ENCODE measurements around the gene PHTF2. TPM values are rescaled to one million over a fixed set of nuclear protein-coding genes. Genes with fewer than 3 reads are reported as not detected.

PHTF2 gene
- total and polyA plus RNA-seq, 10 of the 15 experiments (the other 5 are each of a cell fraction or from before 2014, with no cell fraction given) = 12.9 to 41.8 (median 27.0) TPM

DNA sequence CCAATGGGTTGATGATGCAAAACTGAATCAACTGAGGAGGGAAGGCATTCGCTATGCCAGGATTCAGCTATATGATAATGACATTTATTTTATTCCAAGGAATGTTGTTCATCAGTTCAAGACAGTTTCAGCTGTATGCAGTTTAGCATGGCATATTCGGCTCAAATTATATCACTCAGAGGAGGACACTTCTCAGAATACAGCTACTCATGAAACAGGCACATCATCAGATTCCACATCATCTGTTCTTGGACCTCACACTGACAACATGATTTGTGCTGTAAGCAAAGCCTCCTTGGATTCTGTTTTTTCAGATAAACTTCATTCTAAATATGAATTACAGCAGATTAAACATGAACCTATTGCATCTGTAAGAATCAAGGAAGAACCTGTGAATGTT, 20.0 kb upstream of the PHTF2 start:
- ATAC-seq (no peak), DNase-seq (ENCODE audit: low read depth, low spot score) (no peak), FAIRE-seq (no peak)
- Histone ChIP-seq H3K27ac (ENCODE audit: control insufficient read depth, insufficient read depth) (no peak overlapping the region), H3K9ac (ENCODE audit: control insufficient read depth, insufficient read depth, low read length) (no peak overlapping the region), H3K4me1 (ENCODE audit: control insufficient read depth, insufficient read depth, low read length) (no peaks in the 10 kb centered on the region), H3K4me2 (ENCODE audit: control insufficient read depth, insufficient read depth) (no peak overlapping the region), H4K20me1 (ENCODE audit: control insufficient read depth, insufficient read depth) (no peaks in the 10 kb centered on the region), H3K27me3 (replicated peaks in 1 of 2; ENCODE audit: control insufficient read depth in 2 of 2, insufficient read depth in 2 of 2, low read length in 1 of 2) (no peaks in the 10 kb centered on the region), H3K79me2 (ENCODE audit: control insufficient read depth, insufficient read depth, low read length) (no peaks in the 10 kb centered on the region), H3K4me3 (no peak overlapping the region), H3K36me3 (ENCODE audit: control insufficient read depth in 2 of 2, insufficient read depth in 2 of 2, low read length in 1 of 2) (peaks cover 0 to 24% of the 10 kb centered on the region in 2 experiments; a peak in 3 of 4 replicates), H3K9me3 (replicated peaks; ENCODE audit: control insufficient read depth, insufficient read depth, low read length) (no peaks in the 10 kb centered on the region), H2AFZ (ENCODE audit: control insufficient read depth, low read depth, low read length) (no peak overlapping the region)
- 98% methylated on average over 2 of the region's 2 CpGs for WGBS (ENCODE audit: insufficient coverage, insufficient replicate concordance, low lambda C conversion rate, missing lambda C conversion rate)
- ChIA-PET SMC1A (ENCODE audit: uncharacterized antibody, unreplicated experiment) (interaction anchor here (2.0 kb wide), 1 partner anchor 127 kb away, joined by 8 read pairs; no protein-coding TSS in a partner anchor), CTCF (interaction anchor here (1.1 to 1.2 kb wide), 3 partner anchors 9 to 262 kb away, joined by 3 to 5 read pairs (median 4); partner anchors contain the start of genes PHTF2 and TMEM60), POLR2A (no interaction called here), RAD21 (ENCODE audit: unreplicated experiment) (no interaction called here)
- BruUV-seq (replicated peaks) = TSS peak; percentile 30
- intact Hi-C loops (cut with micrococcal nuclease; ENCODE audit: unreplicated experiment) = no loop called here
- no peak for TF ChIP-seq NFYA (IDR thresholded peaks at IDR 0.05; ENCODE audit: borderline replicate concordance, low read depth, low read length)
- TF ChIP-seq POLR2AphosphoS2 (IDR thresholded peaks at IDR 0.05; ENCODE audit: low read depth, low read length) = no peak
- TF ChIP-seq BCL11A (IDR thresholded peaks at IDR 0.05; ENCODE audit: low read depth, low read length) = no peak
- no peak for TF ChIP-seq ETV6 (conservative IDR thresholded peaks at IDR 0.05 in 1 of 2, IDR thresholded peaks at IDR 0.05 in 1 of 2; ENCODE audit: borderline replicate concordance in 1 of 2, low read depth in 1 of 2)
- TF ChIP-seq, protein P1, sequence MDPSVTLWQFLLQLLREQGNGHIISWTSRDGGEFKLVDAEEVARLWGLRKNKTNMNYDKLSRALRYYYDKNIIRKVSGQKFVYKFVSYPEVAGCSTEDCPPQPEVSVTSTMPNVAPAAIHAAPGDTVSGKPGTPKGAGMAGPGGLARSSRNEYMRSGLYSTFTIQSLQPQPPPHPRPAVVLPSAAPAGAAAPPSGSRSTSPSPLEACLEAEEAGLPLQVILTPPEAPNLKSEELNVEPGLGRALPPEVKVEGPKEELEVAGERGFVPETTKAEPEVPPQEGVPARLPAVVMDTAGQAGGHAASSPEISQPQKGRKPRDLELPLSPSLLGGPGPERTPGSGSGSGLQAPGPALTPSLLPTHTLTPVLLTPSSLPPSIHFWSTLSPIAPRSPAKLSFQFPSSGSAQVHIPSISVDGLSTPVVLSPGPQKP (IDR thresholded peaks at IDR 0.05; ENCODE audit: low read depth, low read length) = no peak
- TF ChIP-seq, protein P2, sequence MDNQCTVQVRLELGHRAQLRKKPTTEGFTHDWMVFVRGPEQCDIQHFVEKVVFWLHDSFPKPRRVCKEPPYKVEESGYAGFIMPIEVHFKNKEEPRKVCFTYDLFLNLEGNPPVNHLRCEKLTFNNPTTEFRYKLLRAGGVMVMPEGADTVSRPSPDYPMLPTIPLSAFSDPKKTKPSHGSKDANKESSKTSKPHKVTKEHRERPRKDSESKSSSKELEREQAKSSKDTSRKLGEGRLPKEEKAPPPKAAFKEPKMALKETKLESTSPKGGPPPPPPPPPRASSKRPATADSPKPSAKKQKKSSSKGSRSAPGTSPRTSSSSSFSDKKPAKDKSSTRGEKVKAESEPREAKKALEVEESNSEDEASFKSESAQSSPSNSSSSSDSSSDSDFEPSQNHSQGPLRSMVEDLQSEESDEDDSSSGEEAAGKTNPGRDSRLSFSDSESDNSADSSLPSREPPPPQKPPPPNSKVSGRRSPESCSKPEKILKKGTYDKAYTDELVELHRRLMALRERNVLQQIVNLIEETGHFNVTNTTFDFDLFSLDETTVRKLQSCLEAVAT (IDR thresholded peaks at IDR 0.05) = no peak
- TF ChIP-seq NRF1 (conservative IDR thresholded peaks at IDR 0.05; ENCODE audit: low read depth, low read length) = no peak
- no peak for TF ChIP-seq CBX3 (IDR thresholded peaks at IDR 0.05; ENCODE audit: borderline replicate concordance, low read depth)
- TF ChIP-seq KAT2A (conservative IDR thresholded peaks at IDR 0.05; ENCODE audit: control insufficient read depth, low read depth, low read length) = no peak
- TF ChIP-seq, protein P3, sequence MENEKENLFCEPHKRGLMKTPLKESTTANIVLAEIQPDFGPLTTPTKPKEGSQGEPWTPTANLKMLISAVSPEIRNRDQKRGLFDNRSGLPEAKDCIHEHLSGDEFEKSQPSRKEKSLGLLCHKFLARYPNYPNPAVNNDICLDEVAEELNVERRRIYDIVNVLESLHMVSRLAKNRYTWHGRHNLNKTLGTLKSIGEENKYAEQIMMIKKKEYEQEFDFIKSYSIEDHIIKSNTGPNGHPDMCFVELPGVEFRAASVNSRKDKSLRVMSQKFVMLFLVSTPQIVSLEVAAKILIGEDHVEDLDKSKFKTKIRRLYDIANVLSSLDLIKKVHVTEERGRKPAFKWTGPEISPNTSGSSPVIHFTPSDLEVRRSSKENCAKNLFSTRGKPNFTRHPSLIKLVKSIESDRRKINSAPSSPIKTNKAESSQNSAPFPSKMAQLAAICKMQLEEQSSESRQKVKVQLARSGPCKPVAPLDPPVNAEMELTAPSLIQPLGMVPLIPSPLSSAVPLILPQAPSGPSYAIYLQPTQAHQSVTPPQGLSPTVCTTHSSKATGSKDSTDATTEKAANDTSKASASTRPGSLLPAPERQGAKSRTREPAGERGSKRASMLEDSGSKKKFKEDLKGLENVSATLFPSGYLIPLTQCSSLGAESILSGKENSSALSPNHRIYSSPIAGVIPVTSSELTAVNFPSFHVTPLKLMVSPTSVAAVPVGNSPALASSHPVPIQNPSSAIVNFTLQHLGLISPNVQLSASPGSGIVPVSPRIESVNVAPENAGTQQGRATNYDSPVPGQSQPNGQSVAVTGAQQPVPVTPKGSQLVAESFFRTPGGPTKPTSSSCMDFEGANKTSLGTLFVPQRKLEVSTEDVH (IDR thresholded peaks at IDR 0.05; ENCODE audit: low read depth, partially characterized antibody) = no peak
- TF ChIP-seq, protein P4, sequence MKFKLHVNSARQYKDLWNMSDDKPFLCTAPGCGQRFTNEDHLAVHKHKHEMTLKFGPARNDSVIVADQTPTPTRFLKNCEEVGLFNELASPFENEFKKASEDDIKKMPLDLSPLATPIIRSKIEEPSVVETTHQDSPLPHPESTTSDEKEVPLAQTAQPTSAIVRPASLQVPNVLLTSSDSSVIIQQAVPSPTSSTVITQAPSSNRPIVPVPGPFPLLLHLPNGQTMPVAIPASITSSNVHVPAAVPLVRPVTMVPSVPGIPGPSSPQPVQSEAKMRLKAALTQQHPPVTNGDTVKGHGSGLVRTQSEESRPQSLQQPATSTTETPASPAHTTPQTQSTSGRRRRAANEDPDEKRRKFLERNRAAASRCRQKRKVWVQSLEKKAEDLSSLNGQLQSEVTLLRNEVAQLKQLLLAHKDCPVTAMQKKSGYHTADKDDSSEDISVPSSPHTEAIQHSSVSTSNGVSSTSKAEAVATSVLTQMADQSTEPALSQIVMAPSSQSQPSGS (IDR thresholded peaks at IDR 0.05; ENCODE audit: low read length) = no peak
- in situ Hi-C loops (cut with MboI) = no loop called here
